ENCODE data around the gene TSPAN33. TPM values are rescaled to one million over a fixed set of nuclear protein-coding genes. Genes with fewer than 3 reads are reported as not detected.

Gene TSPAN33
- polyA plus RNA-seq, 1 donor (not counting 4 experiments of a cell fraction or from before 2014, with no cell fraction given) = 0.93 TPM

- Histone ChIP-seq H3K36me3 (ENCODE audit: control insufficient read depth in 2 of 2, extremely low read depth in 1 of 2, insufficient read depth in 2 of 2, low read length in 2 of 2) (peaks cover 0 to 3% of the 10 kb centered on the region in 2 experiments), H3K79me2 (ENCODE audit: control insufficient read depth, insufficient read depth, low read length) (no peaks in the 10 kb centered on the region)
These were observed 67.6 kb downstream of the TSPAN33 start for GRCh38 chr7:129212126-129212525.

GRCh38 chr7:129212596-129212995, 68.1 kb downstream of the TSPAN33 start:
- TF ChIP-seq EZH2 (IDR thresholded peaks at IDR 0.05; ENCODE audit: low read length) = no peak
- no peak for TF ChIP-seq CTCF (optimal IDR thresholded peaks at IDR 0.05 in 1 of 3, IDR thresholded peaks at IDR 0.05 in 1 of 3, conservative IDR thresholded peaks at IDR 0.05 in 1 of 3; ENCODE audit: extremely low read depth in 1 of 3, insufficient read depth in 2 of 3, low read length in 3 of 3)
- DNase-seq (ENCODE audit: low read depth, low spot score) (no peak), FAIRE-seq (no peak)
- no peaks in the 10 kb centered on the region for H3K9me1 ChIP-seq (ENCODE audit: control insufficient read depth, extremely low read depth, insufficient read depth, low read length)
- peaks cover 0 to 3% of the 10 kb centered on the region in 2 experiments for H3K36me3 ChIP-seq (ENCODE audit: control insufficient read depth in 2 of 2, extremely low read depth in 1 of 2, insufficient read depth in 2 of 2, low read length in 2 of 2)
- no peaks in the 10 kb centered on the region for H3K9me3 ChIP-seq (ENCODE audit: control insufficient read depth, low read depth, low read length)
- H2AFZ ChIP-seq (ENCODE audit: control insufficient read depth, low read length) = no peak overlapping the region
- no peak overlapping the region for H3K27ac ChIP-seq (ENCODE audit: control insufficient read depth, insufficient read depth, low read length)
- no peaks in the 10 kb centered on the region for H4K20me1 ChIP-seq (ENCODE audit: control insufficient read depth, extremely low read depth, insufficient read depth, low read length)
- H3K9ac ChIP-seq (ENCODE audit: control insufficient read depth, extremely low read depth, insufficient read depth, low read length) = no peak overlapping the region
- H3K4me1 ChIP-seq (ENCODE audit: control insufficient read depth, extremely low read depth, insufficient read depth, low read length) = no peaks in the 10 kb centered on the region
- dilution Hi-C loops (cut with MboI; ENCODE audit: extremely low pct_ligation_motif_present, low sequenced_read_pairs) = no loop called here
- H3K4me3 ChIP-seq (ENCODE audit: control insufficient read depth in 2 of 3, extremely low read depth in 1 of 3, insufficient read depth in 2 of 3, low read depth in 1 of 3, low read length in 3 of 3) = no peak overlapping the region
- no peak overlapping the region for H3K4me2 ChIP-seq (ENCODE audit: control insufficient read depth, extremely low read depth, insufficient read depth, low read depth, low read length)
- H3K79me2 ChIP-seq (ENCODE audit: control insufficient read depth, insufficient read depth, low read length) = no peaks in the 10 kb centered on the region
- no peaks in the 10 kb centered on the region for H3K27me3 ChIP-seq (ENCODE audit: control insufficient read depth, extremely low read depth, insufficient read depth, low read length)

More at GRCh38 chr7:129212126-129212525, 67.6 kb downstream of the TSPAN33 start:
- Histone ChIP-seq H2AFZ (ENCODE audit: control insufficient read depth, low read length) (no peak overlapping the region), H3K4me3 (ENCODE audit: control insufficient read depth in 2 of 3, extremely low read depth in 1 of 3, insufficient read depth in 2 of 3, low read depth in 1 of 3, low read length in 3 of 3) (no peak overlapping the region), H3K9ac (ENCODE audit: control insufficient read depth, extremely low read depth, insufficient read depth, low read length) (no peak overlapping the region), H3K27ac (ENCODE audit: control insufficient read depth, insufficient read depth, low read length) (no peak overlapping the region), H4K20me1 (ENCODE audit: control insufficient read depth, extremely low read depth, insufficient read depth, low read length) (no peaks in the 10 kb centered on the region), H3K27me3 (ENCODE audit: control insufficient read depth, extremely low read depth, insufficient read depth, low read length) (no peaks in the 10 kb centered on the region), H3K9me1 (ENCODE audit: control insufficient read depth, extremely low read depth, insufficient read depth, low read length) (no peaks in the 10 kb centered on the region), H3K9me3 (ENCODE audit: control insufficient read depth, low read depth, low read length) (no peaks in the 10 kb centered on the region), H3K4me2 (ENCODE audit: control insufficient read depth, extremely low read depth, insufficient read depth, low read depth, low read length) (no peak overlapping the region), H3K4me1 (ENCODE audit: control insufficient read depth, extremely low read depth, insufficient read depth, low read length) (no peaks in the 10 kb centered on the region)
- dilution Hi-C loops (cut with MboI; ENCODE audit: extremely low pct_ligation_motif_present, low sequenced_read_pairs) = no loop called here
- FAIRE-seq (no peak), DNase-seq (ENCODE audit: low read depth, low spot score) (no peak)
- TF ChIP-seq CTCF (optimal IDR thresholded peaks at IDR 0.05 in 1 of 3, IDR thresholded peaks at IDR 0.05 in 1 of 3, conservative IDR thresholded peaks at IDR 0.05 in 1 of 3; ENCODE audit: extremely low read depth in 1 of 3, insufficient read depth in 2 of 3, low read length in 3 of 3) (no peak), EZH2 (IDR thresholded peaks at IDR 0.05; ENCODE audit: low read length) (no peak)

Data from keratinocyte (primary cell).